H1 (cell line): ENCODE data around the gene ZNF469. TPM values are rescaled to one million over a fixed set of nuclear protein-coding genes. Genes with fewer than 3 reads are reported as not detected.

Experiments used
- CTCF ChIA-PET: fragments of 300-600 bp; sonication (Branson Sonifier 250); formaldehyde crosslinking; loops from one replicate; lab custom pipeline; 2021; ENCODE audit not compliant: partially characterized antibody; lab: Charles Lee
- POLR2A ChIA-PET: fragments of 300-600 bp; sonication (Branson Sonifier 250); formaldehyde crosslinking; loops from one replicate; lab custom pipeline; 2021; ENCODE audit warnings: inconsistent platforms; ENCODE audit not compliant: partially characterized antibody; lab: Charles Lee
- DNase-seq, 2 experiments: peaks; one replicate each; pipeline versions ENCODE4 v3.0.0 to v3.0.0-alpha.2; 2010 to 2022; ENCODE audit warnings: low spot score in 2 of 2, low read depth in 1 of 2, mixed read lengths in 1 of 2
- FAIRE-seq: peaks from 2 replicates; lab custom pipeline; 2011; peaks lifted over from hg19 to GRCh38; lab: Jason Lieb, UNC
- H2AFZ ChIP-seq: 2 replicates; pipeline ENCODE4 v1.8.1; 2012; ENCODE audit warnings: low read length, inconsistent platforms
- H2AK5ac ChIP-seq: 2 replicates; pipeline ENCODE4 v1.6.1; 2013; ENCODE audit warnings: low read depth, low read length
- H2BK120ac ChIP-seq: replicated peaks from 2 replicates; pipeline ENCODE3; 2013; ENCODE audit warnings: low read depth, low read length, inconsistent platforms
- H2BK12ac ChIP-seq: 2 replicates; pipeline ENCODE4 v1.6.1; 2013; ENCODE audit warnings: low read depth, low read length
- H2BK15ac ChIP-seq: 2 replicates; pipeline ENCODE4 v1.6.1; 2013; ENCODE audit warnings: low read length
- H2BK20ac ChIP-seq: 2 replicates; pipeline ENCODE4 v1.6.1; 2013; ENCODE audit warnings: low read length
- H2BK5ac ChIP-seq: 2 replicates; pipeline ENCODE4 v1.6.1; 2013; ENCODE audit warnings: low read depth, low read length
- H3K14ac ChIP-seq: 2 replicates; pipeline ENCODE4 v1.6.1; 2013; ENCODE audit warnings: inconsistent platforms; ENCODE audit not compliant: insufficient read length
- H3K18ac ChIP-seq: 2 replicates; pipeline ENCODE4 v1.6.1; 2013; ENCODE audit warnings: low read length; ENCODE audit errors: extremely low read depth
- H3K23ac ChIP-seq: 2 replicates; pipeline ENCODE4 v1.6.1; 2013; ENCODE audit warnings: inconsistent platforms; ENCODE audit not compliant: insufficient read length
- H3K23me2 ChIP-seq: 2 replicates; pipeline ENCODE4 v1.6.1; 2013; ENCODE audit warnings: low read depth, low read length
- H3K27ac ChIP-seq: 2 replicates; pipeline ENCODE4 v1.6.1; 2011; ENCODE audit warnings: low read depth, low read length, inconsistent platforms
- H3K27me3 ChIP-seq, 4 experiments: replicated peaks in 1 of 4; 1 replicate in 1 of 4; 2 replicates in 3 of 4; pipeline versions ENCODE4 v1.6.1 to v1.8.1; 2011 to 2013; ENCODE audit warnings: low read length in 3 of 4, mild to moderate bottlenecking in 3 of 4, inconsistent platforms in 2 of 4, mixed read lengths in 2 of 4, moderate library complexity in 1 of 4; ENCODE audit not compliant: control insufficient read depth in 3 of 4, insufficient read depth in 3 of 4; ENCODE audit errors: extremely low read depth in 1 of 4
- H3K36me3 ChIP-seq, 4 experiments: 2 replicates each; pipeline versions ENCODE4 v1.6.1 to v1.8.1; 2011 to 2013; ENCODE audit warnings: mild to moderate bottlenecking in 4 of 4, low read length in 3 of 4, moderate library complexity in 2 of 4, control low read depth in 1 of 4, inconsistent platforms in 1 of 4; ENCODE audit not compliant: insufficient read depth in 4 of 4, control insufficient read depth in 2 of 4
- H3K4ac ChIP-seq: replicated peaks from 2 replicates; pipeline ENCODE3; 2013; ENCODE audit warnings: low read length, low read depth, mixed read lengths, inconsistent platforms; ENCODE audit not compliant: insufficient read length
- H3K4me1 ChIP-seq, 4 experiments: replicated peaks in 1 of 4; 1 replicate in 1 of 4; 2 replicates in 3 of 4; pipeline versions ENCODE4 v1.6.1 to v1.8.1; 2011 to 2013; ENCODE audit warnings: low read length in 3 of 4, inconsistent platforms in 2 of 4, mixed read lengths in 1 of 4; ENCODE audit not compliant: insufficient read depth in 4 of 4, control insufficient read depth in 3 of 4
- H3K4me2 ChIP-seq, 2 experiments: 2 replicates each; pipeline versions ENCODE4 v1.6.1 to v1.8.1; 2011 to 2013; ENCODE audit warnings: low read depth in 2 of 2, low read length in 2 of 2, control low read depth in 1 of 2, inconsistent platforms in 1 of 2, mild to moderate bottlenecking in 1 of 2; ENCODE audit not compliant: insufficient read depth in 1 of 2
- H3K4me3 ChIP-seq, 4 experiments: fragments of 200-600, 300-600 bp in 1 of 4; sonication (generic), shearing (Covaris generic), sonication (Bioruptor Twin) in 1 of 4; 2 replicates each; pipeline versions ENCODE4 v1.5.1 to v1.8.1; 2011 to 2016; ENCODE audit warnings: low read length in 4 of 4, low read depth in 3 of 4, control low read depth in 2 of 4, inconsistent platforms in 2 of 4, mild to moderate bottlenecking in 2 of 4, mixed read lengths in 1 of 4, moderate library complexity in 1 of 4; ENCODE audit not compliant: insufficient read depth in 2 of 4; ENCODE audit errors: extremely low read depth in 1 of 4
- H3K56ac ChIP-seq: replicated peaks from 2 replicates; pipeline ENCODE3; 2013; ENCODE audit warnings: low read depth, mild to moderate bottlenecking, mixed read lengths, low read length, inconsistent platforms; ENCODE audit not compliant: insufficient read length
- H3K79me1 ChIP-seq: 2 replicates; pipeline ENCODE4 v1.6.1; 2013; ENCODE audit warnings: low read depth, low read length, control low read depth
- H3K79me2 ChIP-seq, 2 experiments: 2 replicates each; pipeline versions ENCODE4 v1.6.1 to v1.8.1; 2012 to 2013; ENCODE audit warnings: low read length in 2 of 2, mild to moderate bottlenecking in 2 of 2, inconsistent platforms in 1 of 2; ENCODE audit not compliant: insufficient read depth in 2 of 2, control insufficient read depth in 1 of 2
- H3K9ac ChIP-seq, 4 experiments: replicated peaks in 1 of 4; 1 replicate in 1 of 4; 2 replicates in 3 of 4; pipeline versions ENCODE4 v1.6.1 to v1.8.1; 2011 to 2013; ENCODE audit warnings: low read depth in 3 of 4, low read length in 3 of 4, control low read depth in 2 of 4, mild to moderate bottlenecking in 2 of 4, moderate library complexity in 2 of 4, inconsistent platforms in 1 of 4; ENCODE audit errors: extremely low read depth in 1 of 4
- H3K9me3 ChIP-seq, 2 experiments: 2 replicates each; pipeline versions ENCODE4 v1.6.1 to v1.8.1; 2012 to 2013; ENCODE audit warnings: mild to moderate bottlenecking in 2 of 2, moderate library complexity in 2 of 2, control low read depth in 1 of 2, inconsistent platforms in 1 of 2, low read depth in 1 of 2, low read length in 1 of 2, mixed read lengths in 1 of 2; ENCODE audit not compliant: insufficient read depth in 2 of 2
- H4K20me1 ChIP-seq, 2 experiments: replicated peaks in 1 of 2; 2 replicates each; pipeline versions ENCODE3 to v1.8.1; 2011 to 2013; ENCODE audit warnings: inconsistent platforms in 2 of 2, low read length in 2 of 2, mild to moderate bottlenecking in 1 of 2; ENCODE audit not compliant: insufficient read depth in 2 of 2, control insufficient read depth in 1 of 2
- H4K5ac ChIP-seq: 2 replicates; pipeline ENCODE4 v1.6.1; 2013; ENCODE audit warnings: low read length, low read depth, mixed read lengths, inconsistent platforms; ENCODE audit not compliant: insufficient read length
- H4K8ac ChIP-seq: 2 replicates; pipeline ENCODE4 v1.8.0; 2013; ENCODE audit warnings: mild to moderate bottlenecking, moderate library complexity, low read length, inconsistent platforms; ENCODE audit not compliant: insufficient read depth; ENCODE audit errors: extremely low read depth
- H4K91ac ChIP-seq: replicated peaks from 2 replicates; pipeline ENCODE3; 2013; ENCODE audit warnings: low read length, mixed read lengths, inconsistent platforms; ENCODE audit not compliant: insufficient read length
- RAD21 ChIP-seq, 2 experiments: IDR thresholded peaks in 1 of 2; conservative IDR thresholded peaks in 1 of 2; 2 replicates each; pipeline ENCODE4 v1.6.1; 2011; ENCODE audit warnings: low read depth in 2 of 2, low read length in 2 of 2, improper control_type of control experiment in 1 of 2, inconsistent platforms in 1 of 2, mild to moderate bottlenecking in 1 of 2, moderate library complexity in 1 of 2
- TAF1 ChIP-seq: IDR thresholded peaks from 2 replicates; pipeline ENCODE4 v1.6.1; 2011; ENCODE audit warnings: mild to moderate bottlenecking, low read depth, low read length
- WGBS, 2 experiments: shearing (Covaris generic) in 1 of 2; methylation state at CpG; one replicate each; pipeline versions ENCODE4 v1.1.6 to v1.1.7; 2013 to 2015; ENCODE audit warnings: low lambda C conversion rate in 2 of 2, mixed read lengths in 2 of 2, inconsistent platforms in 1 of 2, low coverage in 1 of 2, missing lambda C conversion rate in 1 of 2; ENCODE audit not compliant: insufficient replicate concordance in 2 of 2, insufficient coverage in 1 of 2, insufficient read length in 1 of 2; ENCODE audit errors: extremely low coverage in 1 of 2, missing lambda C conversion rate in 1 of 2; 5-methylcytosine and 5-hydroxymethylcytosine counted together
- polyA plus RNA-seq, 7 experiments: library from polyadenylated mRNA; depleted of rRNA in 3 of 7; stranded (reverse) in 5 of 7; unstranded in 2 of 7; fragments of >200 nt in 5 of 7; fragments of 200-250 nt in 2 of 7; gene quantifications; 1 replicate in 5 of 7; 2 replicates in 1 of 7; 4 replicates in 1 of 7; pipeline versions ENCODE4 v1.2.1 to v1.2.3, GENCODE V29; 2011 to 2013; ENCODE audit warnings: missing spikeins in 2 of 7, mixed read lengths in 2 of 7
- total RNA-seq: library from RNA; stranded (reverse); fragmentation: NEBNext Ultra II Directional; extraction: Animal tissue kit (Norgen Biotek cat#: 25700); gene quantifications from 2 replicates; pipeline ENCODE4 v1.2.1, GENCODE V29; 2021
- TF ChIP-seq, protein P1 (sequence below), 3 experiments: IDR thresholded peaks; 1 replicate in 2 of 3; 2 replicates in 1 of 3; pipeline versions ENCODE4 v1.5.1 to v1.6.1; 2011; ENCODE audit warnings: low read length in 3 of 3, mild to moderate bottlenecking in 3 of 3, inconsistent platforms in 2 of 3, low read depth in 1 of 3, moderate library complexity in 1 of 3; ENCODE audit not compliant: insufficient read depth in 1 of 3; ENCODE audit errors: control extremely low read depth in 1 of 3

The ZNF469 gene
- total and polyA plus RNA-seq, 2 of the 8 experiments (the other 6 are each of a cell fraction or from before 2014, with no cell fraction given) = 0.30 to 1.8 TPM

- Histone ChIP-seq H2AK5ac (peak overlapping the region; percentile 82; the same call in 1 of the 2 replicates), H4K91ac (no peak overlapping the region), H4K20me1 (peaks cover 0 to 6% of the 10 kb centered on the region in 2 experiments), H3K36me3 (no peaks in the 10 kb centered on the region), H3K4me1 (no peaks in the 10 kb centered on the region), H2BK120ac (no peak overlapping the region), H3K9ac (no peak overlapping the region), H3K23ac (no peak overlapping the region), H3K4me3 (no peak overlapping the region), H2BK12ac (no peak overlapping the region), H3K9me3 (no peaks in the 10 kb centered on the region; a peak in 1 of 4 replicates), H3K79me2 (no peaks in the 10 kb centered on the region), H3K79me1 (no peaks in the 10 kb centered on the region), H3K4me2 (no peak overlapping the region), H2BK15ac (no peak overlapping the region), H3K56ac (no peak overlapping the region), H4K5ac (no peak overlapping the region), H3K14ac (no peak overlapping the region), H2BK20ac (no peak overlapping the region), H2AFZ (no peak overlapping the region), H3K27ac (no peak overlapping the region), H3K18ac (no peak overlapping the region), H3K27me3 (no peaks in the 10 kb centered on the region), H2BK5ac (peak overlapping the region; percentile 71), H3K23me2 (peaks cover 10% of the 10 kb centered on the region; the same call in 1 of the 2 replicates), H3K4ac (no peak overlapping the region), H4K8ac (no peak overlapping the region)
- ChIA-PET CTCF (interaction anchor here (0.7 to 1.9 kb wide), 8 partner anchors 11 to 686 kb away, joined by 3 to 7 read pairs (median 3); no protein-coding TSS in a partner anchor), POLR2A (interaction anchor here (0.6 kb wide), 1 partner anchor 26 kb away, joined by 3 read pairs; no protein-coding TSS in a partner anchor)
- DNase-seq (no peak), FAIRE-seq (no peak)
- WGBS, 2 experiments = 83% methylated on average over 18 of the region's 22 CpGs; no CpG with 5 or more reads in 1 of the 2 experiments
- TF ChIP-seq, protein P1, sequence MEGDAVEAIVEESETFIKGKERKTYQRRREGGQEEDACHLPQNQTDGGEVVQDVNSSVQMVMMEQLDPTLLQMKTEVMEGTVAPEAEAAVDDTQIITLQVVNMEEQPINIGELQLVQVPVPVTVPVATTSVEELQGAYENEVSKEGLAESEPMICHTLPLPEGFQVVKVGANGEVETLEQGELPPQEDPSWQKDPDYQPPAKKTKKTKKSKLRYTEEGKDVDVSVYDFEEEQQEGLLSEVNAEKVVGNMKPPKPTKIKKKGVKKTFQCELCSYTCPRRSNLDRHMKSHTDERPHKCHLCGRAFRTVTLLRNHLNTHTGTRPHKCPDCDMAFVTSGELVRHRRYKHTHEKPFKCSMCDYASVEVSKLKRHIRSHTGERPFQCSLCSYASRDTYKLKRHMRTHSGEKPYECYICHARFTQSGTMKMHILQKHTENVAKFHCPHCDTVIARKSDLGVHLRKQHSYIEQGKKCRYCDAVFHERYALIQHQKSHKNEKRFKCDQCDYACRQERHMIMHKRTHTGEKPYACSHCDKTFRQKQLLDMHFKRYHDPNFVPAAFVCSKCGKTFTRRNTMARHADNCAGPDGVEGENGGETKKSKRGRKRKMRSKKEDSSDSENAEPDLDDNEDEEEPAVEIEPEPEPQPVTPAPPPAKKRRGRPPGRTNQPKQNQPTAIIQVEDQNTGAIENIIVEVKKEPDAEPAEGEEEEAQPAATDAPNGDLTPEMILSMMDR (IDR thresholded peaks at IDR 0.05; ENCODE audit: control extremely low read depth in 1 of 3, insufficient read depth in 1 of 3, low read depth in 1 of 3, low read length in 3 of 3) = peak; percentile 15 to 63 (median 37)
- TF ChIP-seq TAF1 (no peak), RAD21 (IDR thresholded peaks at IDR 0.05 in 1 of 2, conservative IDR thresholded peaks at IDR 0.05 in 1 of 2; ENCODE audit: low read depth in 2 of 2, low read length in 2 of 2) (peak; percentile 33 to 53)
Observed at GRCh38 chr16:88403794-88404581, 21.2 kb downstream of the ZNF469 start.
